H1 (cell line): ENCODE data around the gene LRRC46.

Experiments used
- ATF3 ChIP-seq: IDR thresholded peaks from 2 replicates; pipeline ENCODE4 v1.6.1; 2011; ENCODE audit warnings: low read depth, mild to moderate bottlenecking, low read length; ENCODE audit not compliant: insufficient read depth
- CHD1 ChIP-seq: IDR thresholded peaks from 2 replicates; pipeline ENCODE4 v1.6.1; 2012; ENCODE audit warnings: low read depth, low read length, improper control_type of control experiment
- CREB1 ChIP-seq: IDR thresholded peaks from 2 replicates; pipeline ENCODE4 v1.6.1; 2012; ENCODE audit warnings: inconsistent platforms
- CTCF ChIP-seq, 3 experiments: IDR thresholded peaks; 1 replicate in 2 of 3; 2 replicates in 1 of 3; pipeline versions ENCODE4 v1.5.1 to v1.6.1; 2011; ENCODE audit warnings: low read length in 3 of 3, mild to moderate bottlenecking in 3 of 3, inconsistent platforms in 2 of 3, low read depth in 1 of 3, moderate library complexity in 1 of 3; ENCODE audit not compliant: insufficient read depth in 1 of 3; ENCODE audit errors: control extremely low read depth in 1 of 3
- EZH2 ChIP-seq: fragments of 200-600 bp; sonication (generic); IDR thresholded peaks from 2 replicates; pipeline ENCODE4 v1.7.1; 2012; ENCODE audit warnings: low read depth, mild to moderate bottlenecking, moderate library complexity, low read length, inconsistent platforms; ENCODE audit not compliant: severe bottlenecking
- JUND ChIP-seq: IDR thresholded peaks from 2 replicates; pipeline ENCODE4 v1.6.1; 2011; ENCODE audit warnings: mild to moderate bottlenecking, improper control_type of control experiment, low read length
- NRF1 ChIP-seq: IDR thresholded peaks from 2 replicates; pipeline ENCODE4 v1.6.1; 2011; ENCODE audit warnings: mild to moderate bottlenecking, low read depth, low read length, improper control_type of control experiment
- POLR2A ChIP-seq, 2 experiments: IDR thresholded peaks; 1 replicate in 1 of 2; 2 replicates in 1 of 2; pipeline ENCODE4 v1.6.1; 2011; ENCODE audit warnings: low read depth in 2 of 2, low read length in 2 of 2, mild to moderate bottlenecking in 2 of 2; ENCODE audit errors: control extremely low read depth in 1 of 2
- POLR2AphosphoS5 ChIP-seq: IDR thresholded peaks from 2 replicates; pipeline ENCODE4 v1.6.1; 2011; ENCODE audit warnings: low read depth, low read length
- RBBP5 ChIP-seq: IDR thresholded peaks from 2 replicates; pipeline ENCODE4 v1.7.1; 2012; ENCODE audit warnings: low read depth, mild to moderate bottlenecking, inconsistent platforms, low read length, moderate library complexity, borderline replicate concordance
- SP4 ChIP-seq: IDR thresholded peaks from 2 replicates; pipeline ENCODE4 v1.6.1; 2012; ENCODE audit warnings: low read length, inconsistent platforms
- TAF1 ChIP-seq: IDR thresholded peaks from 2 replicates; pipeline ENCODE4 v1.6.1; 2011; ENCODE audit warnings: mild to moderate bottlenecking, low read depth, low read length
- TBP ChIP-seq: IDR thresholded peaks from 2 replicates; pipeline ENCODE4 v1.6.1; 2011; ENCODE audit warnings: low read depth, low read length, improper control_type of control experiment

GRCh38 chr17:47813077-47813476, 18.4 kb upstream of the LRRC46 start:
- no peak for TF ChIP-seq EZH2
- no peak for TF ChIP-seq ATF3
- TF ChIP-seq NRF1 = no peak
- no peak for TF ChIP-seq TBP
- TF ChIP-seq CTCF (IDR thresholded peaks at IDR 0.05; ENCODE audit: control extremely low read depth in 1 of 3, insufficient read depth in 1 of 3, low read depth in 1 of 3, low read length in 3 of 3) = no peak
- TF ChIP-seq POLR2A (IDR thresholded peaks at IDR 0.05; ENCODE audit: control extremely low read depth in 1 of 2, low read depth in 2 of 2, low read length in 2 of 2) = no peak
- TF ChIP-seq JUND = no peak
- TF ChIP-seq RBBP5 = no peak
- TF ChIP-seq SP4 = no peak
- TF ChIP-seq POLR2AphosphoS5 = no peak
- TF ChIP-seq CREB1 = no peak
- TF ChIP-seq TAF1 = no peak
- TF ChIP-seq CHD1 = no peak
